Nephron (organoid): ENCODE results near the gene ESRRA.

Experiments used
- H3K27ac Mint-ChIP-seq, 3 experiments: 2 replicates each; pipeline ENCODE4 v1.8.0; 2020; ENCODE audit warnings: mixed read lengths in 3 of 3, mild to moderate bottlenecking in 2 of 3, moderate library complexity in 1 of 3
- H3K27me3 Mint-ChIP-seq: 2 replicates; pipeline ENCODE4 v1.8.0; 2021; ENCODE audit warnings: low read depth, mild to moderate bottlenecking, moderate library complexity, mixed read lengths
- H3K36me3 Mint-ChIP-seq: 2 replicates; pipeline ENCODE4 v1.8.0; 2020; ENCODE audit warnings: low read depth, mixed read lengths
- H3K4me1 Mint-ChIP-seq: 2 replicates; pipeline ENCODE4 v1.8.0; 2020; ENCODE audit warnings: mixed read lengths
- H3K4me3 Mint-ChIP-seq, 3 experiments: 2 replicates each; pipeline ENCODE4 v1.8.0; 2020; ENCODE audit warnings: mild to moderate bottlenecking in 3 of 3, mixed read lengths in 3 of 3, moderate library complexity in 2 of 3
- H3K9me3 Mint-ChIP-seq: 2 replicates; pipeline ENCODE4 v1.8.0; 2020; ENCODE audit warnings: mixed read lengths
- CTCF ChIP-seq, 3 experiments: fragments of 200-600 bp; sonication (generic); IDR thresholded peaks; one replicate each; pipeline ENCODE4 v1.5.0; 2021; ENCODE audit warnings: antibody characterized with exemption in 3 of 3; ENCODE audit not compliant: unreplicated experiment in 3 of 3

Gene ESRRA

GRCh38 chr11:64353715-64354506 lies 48.6 kb downstream of the ESRRA start:
- H3K27ac Mint-ChIP-seq: no peak overlapping the region
- H3K36me3 Mint-ChIP-seq: no peaks in the 10 kb centered on the region
- no peak overlapping the region for H3K4me3 Mint-ChIP-seq
- peaks cover 6% of the 10 kb centered on the region for H3K4me1 Mint-ChIP-seq
- no peaks in the 10 kb centered on the region for H3K9me3 Mint-ChIP-seq
- no peak for TF ChIP-seq CTCF (IDR thresholded peaks at IDR 0.05; ENCODE audit: unreplicated experiment in 3 of 3)
- H3K27me3 Mint-ChIP-seq: peaks cover 6% of the 10 kb centered on the region

GRCh38 chr11:64355078-64355940 lies 50.0 kb downstream of the ESRRA start:
- peak overlapping the region in 2 of 3 experiments; percentile 10 to 22 for H3K4me3 Mint-ChIP-seq
- H3K4me1 Mint-ChIP-seq: peaks cover 6% of the 10 kb centered on the region
- peak overlapping the region; percentile 22 to 50 (median 30) for H3K27ac Mint-ChIP-seq
- no peaks in the 10 kb centered on the region for H3K9me3 Mint-ChIP-seq
- H3K27me3 Mint-ChIP-seq: no peaks in the 10 kb centered on the region
- no peaks in the 10 kb centered on the region for H3K36me3 Mint-ChIP-seq
- TF ChIP-seq CTCF (IDR thresholded peaks at IDR 0.05; ENCODE audit: unreplicated experiment in 3 of 3): peak; percentile 49 to 54 (median 51)

GRCh38 chr11:64356498-64357411 lies 51.4 kb downstream of the ESRRA start:
- Mint-ChIP-seq H3K4me3 (peak overlapping the region; percentile 74 to 78 (median 77)), H3K36me3 (peaks cover under 1% of the 10 kb centered on the region)

GRCh38 chr11:64357446-64357845 lies 52.1 kb downstream of the ESRRA start:
- Mint-ChIP-seq H3K4me3 (no peak overlapping the region), H3K27ac (no peak overlapping the region), H3K27me3 (peaks cover 1% of the 10 kb centered on the region), H3K36me3 (peaks cover 6% of the 10 kb centered on the region), H3K4me1 (peaks cover 13% of the 10 kb centered on the region), H3K9me3 (no peaks in the 10 kb centered on the region)
- TF ChIP-seq CTCF (IDR thresholded peaks at IDR 0.05; ENCODE audit: unreplicated experiment in 3 of 3): no peak

More at GRCh38 chr11:64356498-64357411, 51.4 kb downstream of the ESRRA start:
- Mint-ChIP-seq H3K4me1 (peaks cover 13% of the 10 kb centered on the region), H3K27me3 (no peaks in the 10 kb centered on the region), H3K27ac (peak overlapping the region; percentile 57 to 87 (median 76)), H3K9me3 (no peaks in the 10 kb centered on the region)
- TF ChIP-seq CTCF (IDR thresholded peaks at IDR 0.05; ENCODE audit: unreplicated experiment in 3 of 3): peak; percentile 31 to 57 (median 32)

GRCh38 chr11:64357904-64358535 lies 52.7 kb downstream of the ESRRA start:
- Mint-ChIP-seq H3K27ac (peak overlapping the region in 1 of 3 experiments; percentile 46), H3K4me1 (peaks cover 13% of the 10 kb centered on the region), H3K27me3 (peaks cover 4% of the 10 kb centered on the region), H3K4me3 (peak overlapping the region; percentile 74 to 77 (median 77)), H3K9me3 (no peaks in the 10 kb centered on the region), H3K36me3 (peaks cover 9% of the 10 kb centered on the region)
- no peak for TF ChIP-seq CTCF (IDR thresholded peaks at IDR 0.05; ENCODE audit: unreplicated experiment in 3 of 3)
